GM12874 (cell line): ENCODE measurements around the gene NAT8L.

Experiments
- CTCF ChIP-seq: IDR thresholded peaks from 2 replicates; pipeline ENCODE4 v1.5.1; 2011; ENCODE audit warnings: low read depth, mild to moderate bottlenecking, control low read depth, low read length, moderate library complexity; ENCODE audit not compliant: insufficient read depth

NAT8L gene

GRCh38 chr4:2059046-2059725, at the start of gene NAT8L:
TSS of gene NAT8L (plus strand) at chr4:2059327. CDS start at chr4:2059512, 185 bp downstream.
- TF ChIP-seq CTCF = no peak

DNA sequence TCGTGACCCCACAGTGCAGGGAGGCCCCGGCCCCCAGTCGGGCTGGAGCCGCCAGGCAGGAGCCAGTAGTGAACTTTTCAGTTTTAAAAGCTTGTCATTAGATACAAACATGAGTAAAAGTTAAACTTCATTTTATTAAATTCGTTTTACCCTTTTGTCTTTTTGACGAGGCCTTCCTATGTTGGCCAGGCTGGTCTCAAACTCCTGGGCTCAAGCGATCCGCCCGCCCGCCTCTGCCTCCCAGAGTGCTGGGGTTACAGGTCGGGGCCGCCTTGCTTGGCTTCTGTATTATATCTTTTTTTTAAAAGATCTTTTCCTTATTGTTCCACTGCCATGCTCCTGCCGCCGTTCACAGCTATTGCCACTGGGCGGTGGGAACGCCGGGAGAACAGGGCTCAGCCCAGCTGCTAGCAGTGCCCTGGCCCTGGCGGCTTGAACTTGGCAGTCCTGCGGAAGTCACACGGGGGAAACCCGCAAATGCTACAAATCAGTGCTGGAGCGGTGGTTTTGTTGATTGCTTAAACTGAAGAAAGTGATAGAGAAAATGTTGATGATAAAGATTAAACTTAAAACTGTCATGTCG, 49.4 kb upstream of the NAT8L start:
- TF ChIP-seq CTCF = no peak

DNA sequence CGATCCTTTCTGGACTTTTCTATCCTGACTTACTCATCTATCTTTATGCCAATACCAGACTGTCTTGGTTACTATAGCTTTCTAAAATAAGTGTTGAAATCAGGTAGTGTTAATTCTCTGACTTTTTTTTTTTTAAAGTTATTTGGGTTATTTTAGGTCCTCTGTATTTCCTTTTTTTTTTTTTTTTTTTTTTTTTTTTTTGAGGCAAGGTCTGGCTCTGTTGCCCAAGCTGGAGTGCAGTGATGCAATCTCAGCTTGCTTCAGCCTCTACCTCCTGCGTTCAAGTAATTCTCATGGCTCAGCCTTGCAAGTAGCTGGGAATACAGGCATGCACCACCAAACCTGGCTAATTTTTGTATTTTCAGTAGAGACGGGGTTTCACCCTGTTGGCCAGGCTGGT, 47.5 kb upstream of the NAT8L start:
- no peak for TF ChIP-seq CTCF

GRCh38 chr4:2015008-2015407, 44.1 kb upstream of the NAT8L start:
- no peak for TF ChIP-seq CTCF

DNA sequence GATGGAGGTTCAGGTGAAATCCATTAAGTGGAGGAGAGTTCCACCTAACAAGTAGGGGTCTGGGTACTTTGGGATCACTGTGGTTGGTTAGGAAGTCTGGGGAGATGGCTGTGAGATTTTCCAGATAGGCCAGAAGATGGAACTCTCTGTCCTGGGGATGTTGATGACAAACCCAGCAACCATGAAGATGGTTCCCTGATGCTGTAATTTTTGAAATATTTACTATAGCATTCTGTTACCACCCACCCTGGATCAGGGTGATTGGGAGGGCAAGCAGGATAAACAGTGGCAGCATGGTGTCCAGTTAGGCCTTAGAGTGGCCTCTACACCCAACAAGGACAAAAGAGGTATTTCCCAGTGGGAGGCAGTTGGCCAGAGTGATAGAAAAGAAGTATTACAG, 34.4 kb upstream of the NAT8L start:
- no peak for TF ChIP-seq CTCF

- TF ChIP-seq CTCF = no peak
Measured at GRCh38 chr4:2025817-2026216, 33.3 kb upstream of the NAT8L start.

DNA sequence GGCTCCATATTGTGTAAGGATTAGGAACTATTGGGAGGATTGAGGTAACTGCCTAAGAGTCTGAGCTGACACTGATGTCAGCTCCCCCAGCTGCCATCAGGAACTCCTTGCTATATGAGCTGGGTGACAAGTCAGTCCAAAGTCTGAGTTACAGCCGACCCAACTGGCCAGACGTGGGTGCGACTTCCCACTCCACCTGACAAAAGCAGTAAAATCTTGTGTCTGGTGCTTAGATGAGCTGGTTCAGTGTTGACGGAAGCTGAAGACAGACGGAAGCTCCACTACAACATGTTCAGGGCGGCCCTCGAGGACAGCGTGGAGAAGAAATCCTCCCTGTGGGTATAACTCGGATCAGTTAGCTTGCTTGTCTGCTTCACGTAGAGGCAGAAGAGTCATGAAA, 22.8 kb upstream of the NAT8L start:
- no peak for TF ChIP-seq CTCF

DNA sequence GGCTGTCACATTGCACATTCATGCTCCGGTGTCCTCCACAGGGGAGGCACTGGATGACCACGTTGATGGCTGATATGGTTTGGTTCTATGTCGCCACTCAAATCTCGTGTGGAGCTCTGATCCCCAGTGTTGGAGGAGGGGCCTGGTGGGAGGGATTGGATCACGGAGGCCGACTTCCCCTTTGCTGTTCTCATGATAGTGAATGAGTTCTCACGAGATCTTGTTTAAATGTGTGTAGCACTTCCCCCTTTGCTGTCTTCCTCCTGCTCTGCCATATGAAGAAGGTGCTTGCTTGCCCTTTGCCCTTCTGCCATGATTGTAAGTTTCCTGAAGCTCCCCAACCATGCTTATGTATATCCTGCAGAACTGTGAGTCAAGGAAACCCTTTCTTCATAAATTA, 22.3 kb upstream of the NAT8L start:
- no peak for TF ChIP-seq CTCF
